GM19438 (cell line): ENCODE results near the gene INSC.

ENCODE experiments used
- ATAC-seq: cut with Tn5 transposase; IDR thresholded peaks from one replicate; pipeline ENCODE4 v1.9.1; 2021; ENCODE audit warnings: low read depth; ENCODE audit not compliant: unreplicated experiment

The INSC gene

DNA sequence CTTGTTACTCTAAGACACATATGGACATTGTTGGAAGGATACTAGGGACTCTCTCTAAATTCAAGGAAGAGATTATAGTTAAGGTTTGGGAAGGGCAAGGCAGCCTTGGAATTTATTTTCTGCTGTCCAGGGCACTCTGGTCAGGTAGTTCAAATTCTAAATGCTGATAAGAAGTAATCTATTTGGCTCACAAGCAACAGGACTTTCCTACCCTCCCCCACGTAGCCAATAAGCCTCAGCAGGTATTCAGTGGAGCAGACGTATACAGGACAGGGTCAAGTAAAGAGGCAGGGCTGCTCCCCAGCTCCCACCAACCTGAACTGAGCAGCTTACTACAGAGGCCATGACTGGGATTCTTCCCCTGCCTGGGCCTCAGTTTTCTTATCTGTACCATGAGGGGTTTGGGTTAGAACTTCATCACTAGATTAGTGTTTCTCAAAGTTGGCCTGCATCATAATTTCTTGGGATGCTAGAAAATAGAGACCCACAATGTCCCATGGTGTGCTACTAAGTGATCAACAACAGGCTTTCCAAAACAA, 6.1 kb upstream of the INSC start:
- no peak for ATAC-seq

DNA sequence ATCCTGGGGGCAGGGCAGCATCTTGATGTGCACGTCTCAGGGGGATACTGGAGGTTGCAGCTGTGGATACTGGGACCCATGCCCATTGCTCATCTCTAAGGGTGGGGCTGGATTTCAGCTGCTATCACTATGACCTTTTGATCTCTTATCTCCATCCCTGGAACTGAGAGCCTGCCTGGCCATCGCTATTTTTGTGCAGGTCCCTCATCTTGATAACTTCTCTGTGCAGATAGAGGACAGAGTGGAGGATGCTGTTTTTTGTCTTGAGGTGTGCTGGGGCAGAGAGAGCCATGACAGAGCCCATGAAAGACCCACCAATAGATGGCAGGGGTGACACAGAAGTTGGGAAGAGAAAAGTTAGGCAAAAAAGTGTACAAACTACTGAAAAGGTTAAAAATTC, 5.1 kb upstream of the INSC start:
- ATAC-seq = no peak

DNA sequence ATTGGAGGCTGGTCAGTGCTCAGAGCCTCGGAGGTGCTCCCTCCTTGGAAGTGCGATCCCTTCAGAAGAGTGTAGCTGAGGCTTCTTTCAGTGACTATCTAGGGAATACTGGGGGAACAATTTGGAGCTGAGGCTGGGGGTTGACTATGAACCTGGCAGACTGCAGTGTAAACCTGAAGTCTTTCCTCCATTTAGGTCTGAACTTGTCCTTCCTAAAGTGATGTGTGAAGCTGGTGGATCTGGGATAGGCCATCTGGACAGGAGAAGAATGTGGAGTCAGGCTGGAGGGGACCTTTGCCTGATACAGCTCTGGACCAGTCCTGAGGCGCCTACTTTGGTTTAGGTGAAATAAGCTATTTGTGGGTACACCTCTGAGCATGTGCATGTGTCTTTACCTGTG, 3.5 kb upstream of the INSC start:
- no peak for ATAC-seq

DNA sequence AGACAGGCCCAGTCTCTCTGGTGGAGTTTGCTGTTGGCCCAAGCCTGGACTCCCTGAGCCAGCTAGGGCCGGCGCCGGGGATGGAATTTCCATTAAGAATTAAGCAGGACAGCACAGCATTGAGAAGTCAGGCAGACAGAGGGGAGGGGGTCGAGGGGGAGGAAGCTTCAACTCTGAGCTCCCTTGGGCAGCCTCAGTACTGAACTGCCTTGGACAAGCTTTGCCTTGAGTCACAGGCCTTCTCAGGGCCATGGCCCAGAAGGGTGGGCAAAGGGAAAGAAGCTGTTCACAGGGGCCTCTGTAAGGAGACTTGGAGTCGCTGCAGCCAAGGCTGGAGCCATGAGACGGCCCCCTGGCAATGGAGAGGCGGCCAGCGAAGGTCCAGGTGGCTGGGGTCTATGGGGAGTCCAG, 2.6 kb upstream of the INSC start:
- ATAC-seq = no peak

DNA sequence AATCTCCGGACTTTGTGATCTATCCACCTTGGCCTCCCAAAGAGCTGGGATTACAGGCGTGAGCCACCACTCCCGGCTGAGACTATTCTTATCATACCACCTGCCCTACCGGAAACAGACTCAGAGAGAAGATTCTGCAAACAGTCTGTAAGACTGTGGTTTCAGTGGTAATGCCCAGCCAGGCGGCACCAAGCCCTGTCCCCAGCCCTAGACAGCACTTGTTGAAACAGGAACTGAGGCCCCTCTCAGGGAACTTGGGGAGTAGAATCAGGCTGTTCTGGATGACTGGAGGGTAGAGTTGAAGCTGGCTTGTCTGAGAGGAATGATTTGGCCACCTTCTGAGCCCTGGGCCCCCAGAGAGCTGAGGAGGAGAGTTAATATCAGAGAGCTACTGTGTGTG, 1.3 kb upstream of the INSC start:
- ATAC-seq = peak; percentile 91

DNA sequence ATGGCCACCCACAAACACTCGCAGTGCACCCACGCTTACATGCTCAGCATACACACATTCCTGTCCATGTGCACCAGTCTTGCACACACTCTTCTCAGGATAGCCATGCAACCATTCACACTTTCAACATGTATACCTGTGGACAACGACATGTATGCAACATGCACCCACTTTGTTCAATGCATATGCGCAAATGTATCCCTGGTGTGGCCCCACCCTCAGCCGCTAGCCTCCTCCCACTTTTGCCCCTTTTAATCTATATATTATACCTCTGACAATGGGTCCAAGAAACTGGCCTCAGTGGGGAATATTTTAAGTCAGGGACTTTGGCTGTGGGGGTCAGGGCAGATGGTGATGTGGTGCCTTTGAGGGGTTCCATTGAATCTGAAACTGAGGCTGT, 963 bp downstream of the INSC start:
- no peak for ATAC-seq

DNA sequence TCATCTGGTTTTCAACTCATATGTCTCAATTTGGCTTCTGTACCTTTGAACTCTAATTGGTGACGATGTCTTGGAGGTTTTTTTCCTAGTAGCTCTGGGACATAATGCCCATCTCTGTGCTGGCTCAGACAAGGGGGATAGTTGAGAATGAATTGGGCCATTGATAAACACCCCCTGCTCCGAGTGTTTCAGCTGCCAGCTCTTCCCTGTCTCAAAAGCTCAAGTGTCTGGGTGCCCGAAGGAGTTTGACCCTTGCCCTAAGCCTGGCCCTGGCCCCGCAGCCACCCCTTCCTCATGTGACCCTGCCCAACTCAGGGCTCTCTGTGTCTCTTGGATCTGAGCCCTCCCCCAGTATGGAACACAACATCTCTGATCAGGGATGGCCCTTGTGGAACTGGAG, 3.0 kb downstream of the INSC start:
- no peak for ATAC-seq

DNA sequence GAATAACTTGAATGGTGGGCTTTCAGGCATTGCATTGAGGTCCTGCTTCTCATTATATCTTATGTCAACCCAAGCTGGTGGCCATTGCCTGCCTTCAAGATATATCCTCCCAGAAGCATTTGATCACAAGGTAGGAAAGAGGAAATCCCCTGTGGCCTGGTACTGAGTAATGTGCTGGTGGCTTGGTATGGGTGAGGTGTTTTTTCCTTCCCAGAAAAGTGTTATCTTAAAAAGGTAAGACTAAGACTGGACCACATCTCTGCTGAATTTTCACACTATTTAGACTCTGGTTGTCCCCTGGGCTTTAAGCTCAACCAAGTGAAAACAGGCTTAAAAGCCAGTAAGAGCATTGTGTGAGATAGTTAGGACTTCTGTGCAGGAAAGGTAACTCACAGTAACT, 3.7 kb downstream of the INSC start:
- ATAC-seq = no peak

DNA sequence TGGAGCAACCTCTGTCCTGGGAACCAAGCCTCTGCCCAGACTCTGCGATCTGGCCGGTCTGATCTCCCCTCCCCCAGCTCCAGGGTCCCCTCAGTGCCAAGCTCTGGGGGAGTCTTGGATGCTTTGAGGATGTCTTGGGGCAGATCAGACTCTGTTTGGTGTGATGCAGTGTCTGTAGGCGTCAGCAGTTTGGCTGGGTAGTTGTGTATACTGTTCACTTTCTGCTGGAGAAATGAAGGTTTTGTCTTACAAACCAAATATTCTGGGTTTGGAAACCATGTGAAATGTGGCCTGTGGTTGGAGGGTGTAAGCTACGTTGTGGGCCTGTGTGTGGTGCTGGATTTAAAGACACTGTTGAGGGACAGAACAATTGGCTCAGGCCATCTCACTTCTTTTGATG, 4.6 kb downstream of the INSC start:
- no peak for ATAC-seq

DNA sequence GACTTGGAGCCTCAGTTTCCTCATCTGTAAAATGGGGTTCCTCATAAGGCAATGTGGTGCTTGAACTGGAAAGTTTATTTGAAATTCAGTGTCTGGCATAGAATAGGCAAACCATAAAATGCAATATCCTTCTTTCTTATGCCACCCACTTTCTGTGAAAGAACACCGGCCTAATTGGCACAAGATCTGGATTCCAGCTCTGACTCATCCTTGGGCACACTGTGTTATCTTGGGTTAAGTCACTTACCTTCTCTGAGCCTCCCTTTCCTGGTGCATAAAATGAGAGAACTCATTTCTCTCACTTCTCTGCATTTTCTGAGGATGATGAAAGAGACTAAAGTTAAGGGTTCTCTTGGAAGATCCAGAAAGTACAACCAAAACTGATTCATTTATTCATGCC, 5.1 kb downstream of the INSC start:
- ATAC-seq = no peak

DNA sequence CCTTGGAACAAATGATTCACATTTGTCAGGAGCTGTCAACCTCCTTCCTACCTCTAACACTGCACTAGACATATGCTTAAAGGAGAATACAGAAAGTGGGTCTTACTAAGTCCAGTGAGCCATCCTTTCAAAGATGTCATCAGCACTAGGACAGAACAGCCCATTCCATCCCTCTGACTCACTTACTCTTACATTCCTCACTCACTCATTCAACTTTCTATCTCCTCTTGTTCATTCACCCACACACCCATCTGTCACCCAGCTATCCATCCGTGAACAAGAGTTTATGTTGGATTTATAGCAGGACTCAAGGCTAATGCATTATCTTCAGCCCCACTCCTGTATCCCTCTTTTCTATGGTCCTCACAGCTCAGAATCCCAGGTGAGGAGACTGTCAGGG, 9.1 kb downstream of the INSC start:
- no peak for ATAC-seq

DNA sequence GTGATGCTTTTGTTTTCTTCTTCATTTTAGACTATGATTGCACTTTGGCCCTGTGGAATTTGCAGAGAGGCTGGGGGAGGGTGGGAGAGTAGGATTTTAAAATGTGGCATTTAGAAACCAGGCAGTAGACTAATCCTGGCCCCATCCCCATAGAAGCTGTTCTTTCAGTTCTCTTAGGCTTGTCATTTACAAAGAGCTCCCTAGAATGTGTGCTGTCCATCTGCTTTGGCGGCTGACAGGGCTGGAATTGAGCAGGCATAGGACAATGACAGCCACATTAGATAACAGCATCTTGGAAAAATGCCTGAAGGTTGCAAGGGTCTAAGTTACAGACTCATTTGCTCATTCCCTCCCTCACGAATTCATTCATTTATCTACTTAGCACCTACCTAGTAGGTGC, 9.8 kb downstream of the INSC start:
- no peak for ATAC-seq

DNA sequence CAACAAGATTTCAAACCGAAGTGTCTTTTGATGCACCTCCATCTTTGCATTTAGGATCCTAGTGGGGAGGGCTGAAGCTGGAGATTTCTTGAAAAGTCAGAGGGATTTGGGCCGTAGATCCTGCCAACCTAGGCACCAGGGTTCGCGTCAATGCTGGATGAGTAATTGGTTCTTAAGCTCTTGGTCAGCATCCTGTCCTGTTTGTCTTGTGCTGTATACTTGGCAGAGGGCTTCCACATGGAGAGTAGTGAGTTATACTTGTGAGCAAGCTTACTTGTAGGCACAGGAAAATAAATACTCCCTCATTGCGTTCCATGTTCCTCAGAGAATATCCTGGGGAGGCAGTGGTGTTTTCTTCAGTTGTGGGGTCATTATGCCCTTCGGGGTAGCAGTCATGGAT, 12.6 kb downstream of the INSC start:
- ATAC-seq = no peak

DNA sequence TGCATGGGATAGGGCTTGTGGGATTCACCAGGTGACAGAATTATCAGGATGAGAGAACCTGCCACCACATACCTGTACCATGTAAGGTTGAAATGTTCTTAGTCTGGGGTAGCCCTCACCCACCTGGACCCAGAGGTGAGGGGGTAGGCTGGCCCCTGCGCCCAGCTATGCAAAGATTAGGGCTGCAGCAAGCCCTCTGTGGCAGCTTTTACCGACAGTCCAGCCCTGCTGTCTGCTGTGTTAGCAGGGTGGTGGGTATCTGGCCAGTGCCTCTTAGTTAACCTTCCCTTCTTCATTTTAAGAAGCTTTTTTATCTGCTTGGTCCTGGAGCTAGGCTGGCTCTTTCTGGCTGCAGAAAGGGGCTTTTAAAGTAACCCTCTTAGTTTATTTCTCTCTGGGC, 13.9 kb downstream of the INSC start:
- ATAC-seq = no peak

DNA sequence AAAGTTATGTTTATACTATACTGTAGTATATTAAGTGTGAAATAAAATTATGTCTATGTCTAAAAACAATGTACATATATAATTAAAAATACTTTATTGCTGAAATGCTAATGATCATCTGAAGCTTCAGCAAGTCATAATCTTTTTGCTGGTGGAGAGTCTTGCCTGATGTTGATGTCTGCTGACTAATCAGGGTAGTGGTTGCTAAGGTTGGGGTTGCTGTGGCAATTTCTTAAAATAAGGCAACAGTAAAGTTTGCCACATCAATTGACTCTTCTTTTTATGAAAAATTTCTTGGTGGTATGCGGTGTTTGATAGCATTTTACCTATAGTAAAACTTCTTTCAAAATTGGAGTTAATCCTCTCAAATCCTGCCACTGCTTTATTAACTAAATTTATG, 21.4 kb downstream of the INSC start:
- ATAC-seq = no peak

DNA sequence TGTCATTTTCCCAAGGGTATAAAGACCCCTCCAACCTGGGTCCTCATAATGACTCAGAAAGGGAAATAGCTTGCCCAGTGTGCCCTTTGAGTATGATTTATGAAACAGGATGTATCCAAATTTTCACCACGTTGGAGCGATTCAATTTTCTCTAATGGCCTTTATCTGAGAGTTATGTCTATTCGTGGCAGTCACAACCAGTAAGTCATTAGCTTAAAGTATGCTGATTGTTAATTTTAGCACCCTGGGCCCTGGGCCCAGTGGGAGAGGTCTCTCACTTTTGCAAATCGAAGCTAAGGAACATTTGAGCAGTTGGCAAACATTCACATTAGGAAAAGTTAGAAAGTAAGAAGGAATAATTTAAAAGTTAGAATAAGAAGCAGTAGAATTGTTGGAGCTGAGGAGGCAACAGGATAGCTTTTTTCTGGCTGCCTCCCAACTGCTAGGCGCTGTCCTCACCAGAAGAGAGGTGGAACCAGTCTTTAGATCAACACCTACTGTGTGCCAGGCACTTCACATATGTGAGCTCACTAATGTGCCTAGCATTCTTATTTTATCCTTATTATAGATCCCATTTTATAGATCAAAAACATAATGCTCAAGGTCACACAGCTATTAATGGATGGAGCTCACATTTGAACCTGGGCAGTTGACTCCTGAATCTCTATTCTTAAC, 24.5 kb downstream of the INSC start:
- no peak for ATAC-seq

DNA sequence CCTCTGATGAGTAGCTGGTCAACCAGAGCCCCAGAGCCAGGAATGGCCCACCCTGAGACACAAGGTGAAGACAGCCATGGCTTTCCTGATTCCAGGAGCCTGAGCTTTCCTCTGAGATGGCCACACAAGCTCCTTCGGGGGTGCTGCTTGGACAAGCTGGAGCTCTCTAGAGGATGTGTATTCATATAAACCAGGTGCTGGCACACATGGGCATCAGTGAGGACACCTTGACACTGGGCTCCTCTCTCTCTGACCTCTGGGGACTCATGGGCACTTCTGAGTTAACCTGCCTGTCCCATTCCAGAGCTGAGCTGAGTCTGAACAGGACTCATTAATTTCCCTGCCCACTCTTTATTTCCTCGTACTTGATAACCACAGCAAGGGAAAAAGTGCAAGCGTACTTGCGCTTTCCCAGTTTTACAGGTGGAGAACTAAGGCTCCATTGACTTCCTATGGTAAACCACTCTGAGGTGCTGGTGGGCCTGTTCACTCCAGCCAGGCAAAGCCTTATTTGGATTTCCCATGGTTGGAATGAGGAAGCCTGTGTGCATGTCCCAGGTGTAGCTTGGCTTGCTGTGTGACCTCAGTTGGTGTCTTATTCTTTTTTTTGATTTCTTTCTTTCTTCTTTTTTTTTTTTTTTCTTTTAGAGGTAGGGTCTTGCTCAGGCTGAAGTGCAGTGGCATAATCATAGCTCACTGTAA, 25.4 kb downstream of the INSC start:
- no peak for ATAC-seq

DNA sequence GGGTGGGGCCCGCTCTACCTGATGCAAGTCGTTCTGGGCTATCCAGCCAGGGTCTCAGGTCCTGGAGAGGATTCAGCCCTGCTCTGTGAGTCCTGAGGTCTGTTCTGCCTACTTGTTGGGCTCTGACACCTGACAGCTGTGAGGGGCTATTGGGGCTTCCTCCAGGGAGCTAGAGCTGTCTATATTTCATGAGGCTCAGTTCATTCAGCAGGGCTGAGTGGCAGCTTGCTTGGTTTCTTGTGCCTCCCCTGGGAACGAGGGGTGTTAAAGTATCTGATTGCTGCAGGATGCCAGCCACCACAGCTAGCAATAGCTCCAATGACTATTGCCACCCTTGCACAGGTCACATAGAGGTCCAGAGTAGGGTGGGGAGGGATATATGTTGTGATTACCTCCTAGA, 26.7 kb downstream of the INSC start:
- no peak for ATAC-seq

DNA sequence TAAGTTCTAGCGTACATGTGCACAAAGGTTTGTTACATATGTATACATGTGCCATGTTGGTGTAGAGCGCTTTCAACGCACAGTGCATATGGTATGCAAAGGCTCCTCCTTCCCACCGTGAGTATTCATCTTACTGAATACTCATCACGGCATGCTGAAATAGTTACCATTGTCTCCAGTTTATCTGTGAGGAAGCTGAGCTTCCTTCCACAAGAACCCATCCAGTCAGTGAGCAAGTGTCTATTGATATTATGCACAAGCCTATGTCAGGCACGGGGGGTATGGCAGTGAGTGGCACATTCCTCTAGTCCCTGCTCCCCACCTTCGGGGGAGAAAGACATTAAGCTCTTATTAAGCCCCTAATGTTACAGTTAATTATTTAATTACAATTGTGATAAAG, 28.1 kb downstream of the INSC start:
- no peak for ATAC-seq

DNA sequence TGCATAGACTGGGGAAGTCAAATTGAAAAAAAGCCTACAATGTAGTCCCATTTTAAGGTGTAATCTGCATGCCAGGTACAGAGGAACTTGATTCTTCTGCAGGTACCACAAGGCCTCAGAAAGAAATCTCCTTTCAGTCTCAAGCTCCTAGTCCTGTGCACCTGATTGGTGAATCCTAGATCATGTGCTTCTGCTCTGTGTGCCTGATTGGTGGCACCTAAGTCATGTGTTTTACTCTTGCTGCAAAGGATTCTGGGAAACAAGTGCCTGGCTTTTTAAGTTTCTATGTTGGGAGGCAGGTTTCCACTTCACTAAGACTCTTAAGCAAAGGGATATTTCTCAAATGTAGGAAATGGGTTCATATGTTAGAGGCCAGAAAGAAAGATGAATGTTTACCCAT, 29.1 kb downstream of the INSC start:
- ATAC-seq = no peak

DNA sequence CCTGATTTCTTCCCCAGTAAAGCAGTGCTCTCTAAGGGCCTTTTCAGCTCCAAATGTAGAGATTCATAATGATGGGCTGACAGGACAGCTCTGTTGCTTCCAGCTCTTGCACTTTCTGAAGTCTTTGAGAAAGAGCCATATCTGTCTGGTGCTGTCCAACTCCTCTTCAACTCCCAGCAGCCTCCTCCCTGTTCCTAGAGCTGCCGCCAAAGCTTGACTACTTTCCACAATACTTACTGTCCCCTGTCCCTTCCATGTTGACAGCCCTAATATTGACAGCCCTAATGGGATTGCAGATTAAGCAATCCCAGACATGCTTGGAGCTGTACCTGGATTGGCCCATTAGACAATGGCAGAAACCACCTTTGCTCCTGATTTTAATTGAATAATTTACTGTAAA, 29.6 kb downstream of the INSC start:
- no peak for ATAC-seq

DNA sequence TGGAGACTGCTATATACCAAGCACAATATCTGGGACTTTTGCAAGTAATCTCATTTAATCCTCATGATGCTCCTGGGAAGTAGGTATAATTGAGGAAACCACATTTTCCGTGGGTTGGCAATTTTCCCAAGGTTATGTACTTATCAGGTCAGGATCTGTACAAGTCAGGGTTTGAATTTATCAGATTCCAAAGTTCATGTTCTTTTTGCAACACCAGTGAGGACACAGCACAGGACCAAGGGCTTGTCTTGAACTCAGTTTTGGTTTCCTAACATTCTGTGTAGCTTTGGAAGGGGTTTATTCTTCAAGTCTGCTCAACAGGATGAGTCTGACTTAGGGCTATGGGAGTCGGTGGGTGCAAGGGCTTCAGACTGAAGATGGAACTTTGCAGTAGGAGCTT, 30.4 kb downstream of the INSC start:
- ATAC-seq = no peak
